ENCODE data around the gene USP43.
"Not testable (repeated sequence)": the region's sequence is repeated elsewhere in the genome, so short reads cannot be mapped to it uniquely, and the experiment has no call there.

USP43 gene

DNA sequence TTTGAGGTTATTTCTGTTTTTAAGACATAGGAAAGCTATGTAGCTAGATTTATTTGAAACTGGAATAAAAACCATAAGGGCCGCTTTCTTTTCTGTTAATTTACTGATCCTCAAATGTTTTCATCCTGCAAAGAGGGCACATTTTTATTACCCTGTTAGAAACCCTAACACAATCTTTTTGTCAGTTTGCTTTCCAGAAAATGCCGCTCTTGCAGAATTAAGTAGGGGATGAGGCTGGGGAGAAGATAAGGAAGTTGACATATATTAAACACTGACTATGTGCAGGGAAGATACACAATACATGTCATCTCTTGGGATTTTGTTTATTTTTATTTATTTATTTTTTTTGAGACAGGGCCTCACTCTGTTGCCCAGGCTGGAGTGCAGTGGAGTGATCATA lies 15.7 kb downstream of the USP43 start:
- no peak for DNase-seq

DNA sequence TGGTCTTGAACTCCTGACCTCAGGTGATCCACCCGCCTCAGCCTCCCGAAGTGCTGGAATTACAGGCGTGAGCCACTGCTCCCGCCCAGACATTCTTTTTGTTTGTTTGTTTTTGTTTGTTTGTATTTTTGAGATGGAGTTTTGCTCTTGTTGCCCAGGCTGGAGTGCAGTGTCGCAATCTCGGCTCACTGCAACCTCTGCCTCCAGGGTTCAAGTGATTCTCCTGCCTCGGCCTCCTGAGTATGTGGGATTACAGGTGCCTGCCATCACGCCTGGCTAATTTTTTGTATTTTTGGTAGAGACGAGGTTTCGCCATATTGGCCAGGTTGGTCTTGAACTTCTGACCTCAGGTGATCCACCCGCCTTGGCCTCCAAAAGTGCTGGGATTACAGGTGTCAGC lies 18.2 kb downstream of the USP43 start:
- not testable (repeated sequence) for DNase-seq

DNA sequence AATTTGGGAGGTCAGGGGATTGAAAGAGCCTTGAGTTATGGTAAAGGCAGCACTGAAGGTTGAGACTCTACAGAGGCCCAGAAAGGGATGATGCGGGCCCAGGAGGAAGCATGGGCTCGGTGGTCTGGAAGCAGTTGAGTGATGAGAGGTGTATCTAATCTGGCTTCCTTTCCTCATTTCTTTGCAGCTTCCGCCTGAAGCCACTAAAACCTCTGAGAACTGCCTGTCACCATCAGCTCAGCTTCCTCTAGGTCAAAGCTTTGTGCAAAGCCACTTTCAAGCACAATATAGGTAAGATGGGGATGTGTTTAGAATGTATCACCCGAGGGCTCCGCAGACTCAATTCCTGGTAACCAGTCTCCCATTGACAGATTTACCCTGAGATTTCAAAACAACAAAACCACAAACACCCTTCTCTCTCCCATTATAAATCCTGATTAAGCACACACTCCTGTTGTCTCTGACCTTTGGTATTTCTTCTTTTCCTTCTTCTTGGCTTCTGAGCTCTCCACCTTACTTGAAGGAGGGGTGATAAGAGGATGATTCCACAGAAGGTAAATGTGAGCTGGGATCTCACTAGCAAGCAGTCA lies 21.2 kb downstream of the USP43 start:
- no peak for DNase-seq

DNA sequence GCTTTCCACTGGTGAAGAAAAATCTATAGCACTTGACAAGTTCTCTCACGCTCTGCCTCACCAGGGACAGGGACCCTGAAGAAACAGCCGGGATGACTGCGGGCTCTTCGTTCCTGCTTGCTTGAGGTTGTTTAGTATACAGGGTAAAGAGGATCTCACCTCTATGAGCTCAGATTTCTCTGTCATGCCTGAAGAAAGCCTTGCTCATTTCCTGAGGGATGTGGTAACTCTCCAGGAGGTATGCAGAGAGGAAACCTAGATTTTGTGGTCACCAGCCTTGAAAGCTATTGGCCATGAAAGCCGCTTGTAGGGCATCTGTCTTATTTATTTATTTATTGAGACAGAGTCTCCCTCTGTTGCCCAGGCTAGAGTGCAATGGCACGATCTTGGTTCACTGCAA lies 23.2 kb downstream of the USP43 start:
- peak; percentile 61 for DNase-seq

DNA sequence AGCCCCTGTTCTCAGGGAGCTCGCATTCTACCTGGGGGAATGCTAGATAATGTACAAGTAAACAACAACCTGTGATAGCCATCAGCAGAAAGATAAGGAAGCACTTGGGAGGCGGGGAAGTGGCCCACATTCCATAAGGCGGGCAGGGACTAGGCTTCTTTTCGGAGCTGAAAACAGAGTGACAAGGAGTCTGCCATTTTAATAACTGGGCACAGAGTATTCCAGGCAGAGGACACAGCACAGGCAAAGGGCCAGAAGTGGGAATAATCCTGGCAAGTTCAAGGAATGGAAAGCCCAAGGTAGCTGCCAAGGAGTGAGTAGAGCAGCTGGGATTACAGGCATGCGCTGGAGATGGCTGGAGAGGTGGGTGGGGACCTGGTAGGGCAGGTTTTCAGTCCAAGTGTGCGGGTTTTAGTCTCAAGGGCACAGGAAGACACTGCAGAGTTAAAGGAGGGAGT lies 24.3 kb downstream of the USP43 start:
- DNase-seq, result no peak

DNA sequence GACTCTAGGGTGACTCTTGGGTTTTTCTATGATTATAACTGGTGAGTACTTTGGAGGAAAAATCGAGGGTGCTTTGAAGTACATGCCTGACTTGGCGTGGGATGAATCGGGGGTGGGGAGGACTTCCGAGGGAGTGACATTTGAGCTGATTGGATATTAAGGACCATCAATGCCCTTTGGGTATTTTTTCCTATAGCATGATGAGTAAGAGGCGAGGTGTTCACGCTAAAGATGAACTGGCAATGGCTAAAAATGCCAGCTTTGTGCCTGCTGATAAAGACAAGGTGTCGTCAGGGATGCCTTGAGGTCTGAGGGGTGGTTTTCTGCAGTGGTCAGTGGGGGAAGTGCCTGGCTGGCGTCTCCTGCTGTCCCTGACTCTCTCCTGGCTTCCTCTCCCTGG lies 25.3 kb downstream of the USP43 start:
- no peak for DNase-seq

DNA sequence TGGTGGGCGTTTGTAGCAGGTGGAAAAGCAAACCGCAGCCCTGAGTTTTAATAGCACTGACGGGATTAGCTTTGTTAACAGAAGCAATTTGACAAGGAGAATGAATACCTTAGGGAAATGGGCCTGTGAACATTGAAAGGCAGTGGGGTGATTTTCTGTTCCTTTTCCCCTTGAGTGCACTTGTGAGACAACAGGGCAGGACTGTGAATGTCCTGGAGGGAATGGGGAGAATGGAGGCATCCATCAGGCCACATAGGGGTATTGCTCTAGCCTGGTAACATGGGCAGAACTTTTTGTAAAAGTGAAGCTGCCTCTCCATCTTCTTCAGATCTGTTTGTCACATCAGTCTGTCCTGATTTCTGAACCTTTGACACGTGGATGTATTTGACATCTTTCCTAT lies 26.2 kb downstream of the USP43 start:
- no peak for DNase-seq

DNA sequence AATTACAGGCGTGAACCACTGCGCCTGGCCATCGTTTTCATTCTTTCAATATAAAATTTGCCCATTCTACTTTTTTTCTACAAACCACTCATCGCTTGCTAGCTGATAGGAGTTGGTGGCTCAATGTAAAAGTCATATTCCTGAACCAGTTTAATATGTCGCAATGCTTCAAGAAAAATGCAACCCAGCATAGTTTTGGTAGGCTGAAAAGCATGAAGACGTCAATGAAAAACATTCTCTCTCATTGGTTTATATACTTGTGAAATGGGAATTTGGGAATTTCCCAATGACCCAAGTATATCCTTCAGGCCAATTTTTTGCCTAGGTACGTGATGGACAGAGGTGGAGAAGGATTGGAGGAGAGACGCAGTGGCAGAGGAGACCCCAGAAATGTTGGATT lies 26.9 kb downstream of the USP43 start:
- DNase-seq, result peak; percentile 30

DNA sequence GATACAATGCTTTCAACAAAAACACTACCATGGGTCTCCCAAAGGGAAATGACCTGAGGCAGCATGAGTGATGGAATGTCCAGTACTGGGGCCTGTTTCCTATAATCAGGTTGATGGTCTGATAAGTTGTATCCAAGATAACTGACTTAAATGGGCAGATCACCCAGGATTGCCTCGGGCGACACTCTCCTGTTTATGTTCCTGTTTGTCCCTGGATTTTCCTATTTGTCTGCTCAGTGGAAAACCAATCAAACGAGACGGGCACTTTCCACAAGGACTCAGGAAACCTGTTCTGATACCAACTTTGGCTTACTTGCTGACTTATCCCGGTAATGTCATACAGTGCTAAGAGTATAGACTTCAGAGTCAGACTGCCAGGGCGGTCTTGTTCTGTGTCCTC lies 27.4 kb downstream of the USP43 start:
- no peak for DNase-seq

DNA sequence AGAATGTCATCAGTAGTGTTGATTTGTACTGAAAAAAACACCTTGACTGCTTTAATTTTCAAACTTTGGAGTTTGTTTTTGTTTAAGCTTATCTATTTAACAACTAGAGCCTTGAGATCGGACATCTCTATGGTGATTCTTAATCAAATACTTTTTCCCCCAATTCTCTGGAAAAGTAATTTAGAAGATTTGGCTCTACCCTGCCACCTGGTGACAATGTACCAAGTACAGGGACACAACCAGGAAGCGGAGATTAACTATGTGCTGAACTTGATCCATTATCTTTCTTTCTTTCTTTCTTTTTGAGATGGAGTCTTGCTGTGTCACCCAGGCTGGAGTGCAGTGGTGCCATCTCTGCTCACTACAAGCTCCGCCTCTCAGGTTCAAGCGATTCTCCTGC lies 30.8 kb downstream of the USP43 start:
- no peak for DNase-seq

DNA sequence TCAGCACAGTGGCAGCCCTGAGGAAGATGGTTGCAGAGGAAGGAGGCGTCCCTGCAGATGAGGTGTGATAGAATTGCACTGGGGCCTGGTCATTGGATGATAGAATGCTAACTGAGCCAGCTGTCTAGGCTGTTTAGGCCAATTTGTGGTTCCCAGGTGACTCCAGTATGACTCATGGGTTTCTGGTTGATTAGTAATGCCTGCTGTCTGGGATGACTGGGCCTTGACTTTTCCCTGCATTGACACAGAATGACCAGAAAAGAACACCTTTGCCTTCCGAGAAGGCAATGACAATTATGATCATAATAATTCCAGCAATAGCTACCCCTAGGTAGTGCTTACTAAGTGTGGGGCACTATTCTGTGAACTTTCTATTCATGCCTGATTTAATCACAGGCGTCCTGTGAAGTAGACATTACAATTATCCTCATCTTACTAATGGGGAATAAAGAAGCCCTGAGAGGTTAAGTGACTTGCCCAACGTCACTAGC lies 31.5 kb downstream of the USP43 start:
- peak; percentile 64 for DNase-seq

DNA sequence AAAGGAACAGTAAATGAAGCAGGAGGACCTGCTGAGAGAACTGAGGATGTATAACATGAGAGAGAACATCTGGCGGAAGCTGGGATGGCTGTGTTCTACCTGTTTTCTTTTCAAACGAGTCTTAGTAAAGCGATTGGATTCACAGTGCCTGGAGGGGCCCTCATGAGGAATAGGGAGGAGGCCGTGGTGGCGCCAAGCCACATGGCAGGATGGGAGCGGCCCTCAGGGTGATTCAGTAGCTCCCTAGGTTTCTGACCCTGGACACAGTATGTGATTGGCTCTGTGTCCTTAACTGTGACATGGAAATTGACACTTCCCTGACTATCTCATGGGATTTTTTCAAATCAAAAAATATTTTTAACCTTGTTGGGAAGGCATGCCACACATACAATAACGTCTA lies 32.1 kb downstream of the USP43 start:
- DNase-seq, result no peak

DNA sequence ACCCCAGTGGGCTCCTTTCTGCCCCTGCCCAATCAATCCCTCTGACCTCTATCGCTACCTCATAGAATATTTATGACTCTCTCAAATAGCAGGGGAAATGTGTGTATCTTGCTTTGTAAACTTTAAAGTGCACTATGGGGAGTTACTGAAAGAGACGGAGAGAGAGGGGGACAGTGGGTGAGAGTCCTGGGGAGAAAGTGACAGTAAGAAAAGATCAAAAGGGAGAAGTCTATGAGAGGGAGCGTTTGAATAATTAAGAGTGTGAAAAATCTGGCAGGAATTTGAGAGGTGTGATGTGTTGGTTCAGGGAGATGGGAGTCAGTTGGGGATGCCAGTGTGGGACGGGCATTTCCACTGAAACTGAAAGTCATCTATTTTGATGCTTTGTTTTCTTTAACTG lies 32.6 kb downstream of the USP43 start:
- no peak for DNase-seq

DNA sequence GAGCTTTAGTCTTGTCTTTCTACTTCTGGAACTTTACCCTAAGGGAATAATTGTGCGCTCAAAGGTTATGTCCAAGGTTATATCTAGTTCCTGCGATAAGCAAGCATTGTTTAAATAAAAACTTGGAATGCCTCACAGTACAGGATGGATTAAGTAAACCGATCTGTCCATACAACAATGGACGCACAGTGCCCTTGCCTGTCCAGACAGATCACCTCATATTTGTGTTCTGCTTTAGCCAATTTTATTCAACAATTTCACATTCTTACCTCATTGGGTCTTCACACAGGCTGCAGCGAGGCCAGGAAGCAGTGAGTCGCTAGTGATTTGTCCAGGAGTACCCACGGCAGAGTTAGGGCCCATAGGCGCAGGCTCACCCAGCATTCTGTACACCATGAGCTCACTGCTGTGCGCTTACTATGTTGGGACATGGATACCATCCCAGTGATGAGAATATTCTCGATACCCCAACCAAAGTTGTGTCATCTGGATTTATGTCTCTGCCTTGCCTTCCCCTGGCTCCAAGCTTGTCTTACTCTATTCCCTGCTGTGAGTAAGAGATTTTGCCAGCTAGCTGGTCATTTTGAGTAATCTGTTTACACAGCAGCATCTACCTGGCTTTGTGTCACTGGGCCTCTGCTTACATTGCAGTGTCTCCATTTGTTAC lies 39.8 kb downstream of the USP43 start:
- DNase-seq, result peak; percentile 19

DNA sequence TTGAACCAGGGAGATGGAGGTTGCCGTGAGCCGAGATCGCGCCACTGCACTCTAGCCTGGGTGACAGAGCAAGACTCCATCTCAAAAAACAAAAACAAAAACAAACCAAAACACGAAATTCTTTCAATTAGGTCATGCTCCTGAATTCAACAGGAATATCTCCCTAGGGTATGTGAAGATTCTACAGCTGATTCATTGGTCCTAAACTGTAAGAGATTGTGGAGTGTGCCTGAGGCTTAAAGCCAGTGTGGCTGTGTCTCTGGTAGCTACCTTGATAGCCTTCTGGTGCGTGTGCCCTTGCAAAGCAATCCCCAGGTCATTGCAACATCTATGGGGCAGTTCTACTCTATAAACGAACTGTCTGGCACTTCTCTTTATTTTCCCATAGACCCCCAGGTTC lies 48.4 kb downstream of the USP43 start:
- DNase-seq, result no peak

DNA sequence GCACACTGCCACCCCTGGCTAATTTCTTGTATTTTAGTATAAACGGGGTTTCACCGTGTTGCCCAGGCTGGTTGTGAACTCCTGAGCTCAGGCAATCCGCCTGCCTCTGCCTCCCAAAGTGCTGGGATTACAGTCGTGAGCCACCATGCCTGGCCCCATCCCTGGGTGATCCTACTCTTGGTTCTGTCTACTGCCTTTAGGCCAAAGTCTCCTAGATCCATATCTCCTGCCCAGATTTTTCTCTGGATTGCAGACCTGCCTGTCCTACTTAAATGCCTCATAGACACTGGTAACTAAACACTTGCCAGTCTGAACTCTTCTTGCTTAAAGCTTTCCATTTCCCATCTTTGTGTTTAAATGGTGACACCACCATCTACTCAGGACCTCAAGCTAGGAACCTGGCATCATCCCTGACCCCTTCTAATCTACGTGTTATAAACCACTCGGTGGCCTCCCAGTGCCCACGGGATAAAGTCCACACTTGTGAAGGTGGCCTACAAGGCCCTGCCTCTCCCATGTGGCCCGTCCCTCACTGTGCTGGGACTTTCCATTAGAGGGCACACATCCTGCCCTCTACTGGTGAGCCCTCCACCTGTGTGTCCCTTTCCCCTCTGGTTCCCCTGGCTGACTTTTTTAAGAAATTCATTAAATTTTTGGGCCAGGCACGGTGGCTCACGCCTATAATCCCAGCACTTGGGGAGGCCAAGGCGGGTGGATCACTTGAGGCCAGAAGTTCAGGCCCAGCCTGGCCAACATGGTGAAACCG lies 51.1 kb downstream of the USP43 start:
- no peak for DNase-seq

DNA sequence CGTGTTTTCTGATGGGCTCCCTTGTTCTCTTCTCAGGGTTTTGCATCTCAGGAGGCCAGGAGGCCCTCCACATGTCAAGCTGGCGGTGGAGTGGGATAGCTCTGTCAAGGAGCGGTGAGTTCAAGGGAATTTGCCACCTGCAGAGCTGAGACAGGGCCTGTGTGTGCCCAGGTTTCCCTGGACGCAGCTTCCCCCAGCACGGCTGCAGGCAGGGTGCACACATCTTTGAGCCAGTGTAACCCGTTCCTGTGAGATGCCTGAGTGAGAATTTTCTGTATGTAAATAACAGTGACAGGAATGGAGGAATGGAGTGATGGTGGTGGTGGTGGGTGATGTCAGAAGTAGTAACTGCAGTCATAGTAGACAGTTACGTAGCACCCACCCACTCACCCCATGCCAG lies 54.8 kb downstream of the USP43 start:
- no peak for DNase-seq

DNA sequence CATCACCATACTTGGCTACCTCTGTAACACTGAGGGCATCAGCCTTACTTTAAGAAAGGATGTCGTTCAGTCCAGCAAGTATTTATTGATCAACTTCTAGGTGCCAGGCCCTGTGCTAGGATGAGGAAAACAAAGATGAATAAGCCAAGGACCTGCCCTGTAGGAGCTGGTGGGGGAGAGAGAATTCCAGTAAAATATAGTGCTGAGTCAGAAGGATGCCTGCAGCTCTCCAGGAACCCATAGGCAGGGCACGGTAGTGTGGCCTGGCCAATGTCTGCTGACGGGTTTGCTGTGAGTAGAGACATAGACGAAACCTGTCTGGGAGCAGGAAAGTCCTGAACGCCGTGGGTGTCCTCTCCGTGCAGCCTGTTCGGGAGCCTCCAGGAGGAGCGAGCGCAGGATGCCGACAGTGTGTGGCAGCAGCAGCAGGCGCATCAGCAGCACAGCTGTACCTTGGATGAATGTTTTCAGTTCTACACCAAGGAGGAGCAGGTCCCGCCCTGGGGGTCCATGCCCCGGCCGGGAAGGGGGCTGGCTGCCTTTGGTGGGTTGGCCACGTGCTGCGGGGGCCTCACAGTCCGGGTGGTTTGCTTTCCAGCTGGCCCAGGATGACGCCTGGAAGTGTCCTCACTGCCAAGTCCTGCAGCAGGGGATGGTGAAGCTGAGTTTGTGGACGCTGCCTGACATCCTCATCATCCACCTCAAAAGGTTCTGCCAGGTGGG lies 55.6 kb downstream of the USP43 start:
- no peak for DNase-seq

DNA sequence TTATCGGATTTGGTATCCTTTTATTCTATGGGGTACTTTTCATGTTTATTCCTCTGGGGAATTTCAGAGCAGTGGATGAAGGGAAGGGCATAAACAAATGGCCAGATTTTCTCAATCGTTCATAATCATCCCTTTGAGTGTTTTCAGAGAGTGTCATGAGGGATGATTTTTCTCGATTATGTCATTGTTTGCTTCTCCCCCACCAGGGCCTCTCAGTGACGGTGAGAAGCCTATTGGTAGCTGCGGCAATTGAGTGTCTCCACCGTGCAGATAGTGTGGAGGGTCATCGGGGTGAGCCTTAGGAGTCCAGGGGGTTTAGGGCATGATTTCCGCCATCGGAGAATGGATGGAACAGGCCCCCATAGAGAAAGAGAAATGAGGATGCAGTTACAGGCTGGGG lies 57.2 kb downstream of the USP43 start:
- no peak for DNase-seq

DNA sequence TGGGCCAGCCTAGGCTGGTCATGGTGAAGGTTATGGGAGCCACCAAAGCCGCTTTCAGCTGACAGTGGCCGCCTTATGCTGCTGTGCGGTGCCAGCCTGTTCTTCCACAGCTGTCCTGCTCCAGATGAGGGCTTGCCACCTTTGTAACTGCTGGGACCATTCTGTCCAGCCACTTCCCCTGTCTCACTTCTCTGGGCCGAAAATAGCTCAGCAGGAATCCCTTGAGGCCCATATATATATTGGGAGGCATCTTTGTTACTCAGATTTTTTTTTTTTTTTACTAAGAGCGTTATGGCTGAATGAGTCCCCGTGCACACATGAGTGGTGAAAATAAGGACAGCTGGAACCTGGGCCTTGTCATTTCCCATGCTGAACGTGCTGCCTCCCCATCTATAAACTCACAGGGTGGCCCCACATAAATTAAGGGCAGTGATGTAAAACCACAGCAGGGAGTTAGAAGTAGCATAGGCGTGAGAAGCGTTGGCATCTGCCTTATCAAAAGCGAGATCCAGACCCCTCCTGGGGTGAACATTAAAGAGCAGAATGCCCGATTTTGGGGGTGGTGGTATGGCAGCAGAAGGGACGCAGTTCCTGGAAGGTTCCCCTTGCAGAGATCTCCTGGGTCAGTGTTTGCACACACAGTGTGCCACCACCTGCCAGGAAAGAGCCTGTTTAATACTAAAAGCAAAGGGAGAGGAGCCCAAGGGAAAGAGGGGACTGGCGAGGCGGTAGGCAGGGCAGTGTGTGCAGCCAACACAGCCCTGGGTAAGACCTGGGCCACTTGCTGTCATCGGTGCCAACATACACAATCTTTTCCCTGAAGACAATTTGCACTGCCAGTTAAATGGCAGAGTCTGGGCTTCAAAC lies 57.8 kb downstream of the USP43 start:
- DNase-seq, result no peak

DNA sequence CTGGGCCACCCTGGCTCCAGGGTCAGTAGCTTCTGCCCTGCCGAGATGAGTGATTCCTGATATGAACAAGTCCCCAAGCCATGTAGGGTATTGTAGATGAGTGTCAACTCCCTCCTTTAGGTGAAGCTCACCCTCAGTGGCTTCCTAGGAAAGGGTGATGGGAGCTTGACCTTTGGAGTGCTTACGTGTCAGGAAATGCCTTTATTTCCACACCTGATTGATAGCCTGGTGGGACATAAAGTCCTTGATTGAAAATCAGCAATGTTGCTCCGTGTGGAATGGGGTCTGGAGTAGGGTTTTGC lies 58.4 kb downstream of the USP43 start:
- DNase-seq, result no peak

DNA sequence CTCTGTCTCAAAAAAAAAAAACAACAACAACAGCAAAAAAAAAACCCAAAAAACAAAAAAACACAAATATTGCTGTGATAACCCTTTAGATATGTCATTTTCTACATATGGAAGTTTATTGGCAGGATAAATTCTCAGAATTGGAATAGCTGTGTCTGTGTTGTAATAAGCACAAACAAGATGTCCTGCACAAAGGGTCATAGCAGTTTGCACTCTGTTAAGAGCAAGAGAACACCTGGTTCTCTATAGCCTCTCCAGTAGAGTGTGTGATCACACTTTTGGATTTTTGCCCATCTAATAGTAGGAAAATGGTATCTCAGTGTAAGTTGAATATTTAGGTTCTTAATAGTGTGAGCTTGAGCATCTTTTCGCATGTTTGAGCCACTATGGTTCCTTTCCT lies 60.4 kb downstream of the USP43 start:
- no peak for DNase-seq

DNA sequence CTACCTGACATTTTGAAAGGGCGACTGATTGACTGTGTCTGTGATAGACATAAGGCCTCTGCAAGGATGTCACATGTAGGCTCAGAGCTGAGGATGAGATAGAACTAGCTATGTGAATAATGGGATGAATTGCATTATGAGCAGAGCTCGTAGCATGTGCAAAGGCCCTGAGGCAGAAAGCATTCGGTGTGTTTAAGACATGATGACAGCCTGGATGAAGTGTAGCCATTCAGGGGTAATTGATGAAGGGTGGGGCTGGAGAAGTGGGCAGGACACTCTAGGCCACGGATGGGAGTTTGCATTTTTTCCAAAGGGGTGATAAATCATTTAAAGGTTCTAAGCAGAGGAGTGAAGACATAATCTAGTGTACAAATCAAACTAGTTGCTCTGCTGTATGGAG lies 62.6 kb downstream of the USP43 start:
- no peak for DNase-seq

Measured in fibroblast of skin of right quadriceps (primary cell).